Uterus (tissue), 2 donors: Measurements from ENCODE around the gene SNX10.

Experiments
- POLR2A ChIP-seq, 2 donors: fragments of 450-650 bp; IDR thresholded peaks; one replicate each; pipeline ENCODE4 v1.6.1; 2016; ENCODE audit warnings: antibody characterized with exemption in 2 of 2, mild to moderate bottlenecking in 1 of 2, moderate library complexity in 1 of 2
- TF ChIP-seq, protein P1 (sequence below), 4 experiments: fragments of 200-600 bp in 2 of 4; fragments of 450-650 bp in 2 of 4; sonication (generic) in 2 of 4; IDR thresholded peaks; one replicate each; pipeline ENCODE4 v1.5.1; 2016 to 2019; ENCODE audit warnings: antibody characterized with exemption in 4 of 4, mild to moderate bottlenecking in 2 of 4, moderate library complexity in 1 of 4

DNA sequence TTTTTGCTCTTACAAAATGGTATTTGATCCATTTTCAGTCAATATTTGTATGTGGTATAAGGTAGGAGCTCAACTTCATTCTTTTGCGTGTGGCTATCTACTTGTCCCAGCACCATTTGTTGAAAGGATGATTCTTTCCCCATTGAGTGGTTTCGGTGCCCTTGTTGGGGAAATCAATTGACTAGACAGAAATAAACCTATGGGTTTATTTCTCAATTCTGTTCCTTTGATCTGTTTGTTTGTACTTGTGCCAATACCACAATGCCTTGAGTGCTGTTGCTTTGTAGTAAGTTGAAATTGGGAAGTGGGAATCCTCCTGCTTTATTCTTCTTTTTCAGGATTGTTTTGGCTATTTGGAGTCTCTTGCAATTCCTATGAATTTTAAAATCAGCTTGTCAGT, 41.0 kb downstream of the SNX10 start:
- TF ChIP-seq, protein P1, sequence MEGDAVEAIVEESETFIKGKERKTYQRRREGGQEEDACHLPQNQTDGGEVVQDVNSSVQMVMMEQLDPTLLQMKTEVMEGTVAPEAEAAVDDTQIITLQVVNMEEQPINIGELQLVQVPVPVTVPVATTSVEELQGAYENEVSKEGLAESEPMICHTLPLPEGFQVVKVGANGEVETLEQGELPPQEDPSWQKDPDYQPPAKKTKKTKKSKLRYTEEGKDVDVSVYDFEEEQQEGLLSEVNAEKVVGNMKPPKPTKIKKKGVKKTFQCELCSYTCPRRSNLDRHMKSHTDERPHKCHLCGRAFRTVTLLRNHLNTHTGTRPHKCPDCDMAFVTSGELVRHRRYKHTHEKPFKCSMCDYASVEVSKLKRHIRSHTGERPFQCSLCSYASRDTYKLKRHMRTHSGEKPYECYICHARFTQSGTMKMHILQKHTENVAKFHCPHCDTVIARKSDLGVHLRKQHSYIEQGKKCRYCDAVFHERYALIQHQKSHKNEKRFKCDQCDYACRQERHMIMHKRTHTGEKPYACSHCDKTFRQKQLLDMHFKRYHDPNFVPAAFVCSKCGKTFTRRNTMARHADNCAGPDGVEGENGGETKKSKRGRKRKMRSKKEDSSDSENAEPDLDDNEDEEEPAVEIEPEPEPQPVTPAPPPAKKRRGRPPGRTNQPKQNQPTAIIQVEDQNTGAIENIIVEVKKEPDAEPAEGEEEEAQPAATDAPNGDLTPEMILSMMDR (IDR thresholded peaks at IDR 0.05) = no peak
- TF ChIP-seq POLR2A (IDR thresholded peaks at IDR 0.05) = no peak
